OCI-LY3 (cell line): ENCODE results near the gene CUX1.
A peak's percentile ranks its signal among the peaks of the same experiment; 100 is the strongest.

Experiments
- H2AFZ ChIP-seq: fragments of 200-600, 300-600 bp; shearing (Covaris generic); 2 replicates; pipeline ENCODE4 v1.6.0; 2014; ENCODE audit warnings: antibody characterized with exemption, low read depth, low read length
- H3K27ac ChIP-seq: fragments of 200-600, 300-600 bp; sonication (generic); 2 replicates; pipeline ENCODE4 v1.5.1; 2014; ENCODE audit warnings: mild to moderate bottlenecking, low read length, moderate library complexity, mixed read lengths
- H3K27me3 ChIP-seq: fragments of 200-600, 300-600 bp; sonication (generic); 2 replicates; pipeline ENCODE4 v1.6.1; 2014; ENCODE audit warnings: low read depth, low read length, mixed read lengths
- H3K36me3 ChIP-seq: fragments of 200-600, 300-600 bp; sonication (generic); replicated peaks from 2 replicates; pipeline ENCODE3; 2014; ENCODE audit warnings: low read depth, low read length, mixed read lengths
- H3K4me1 ChIP-seq: fragments of 300-600, 200-600 bp; sonication (generic); 2 replicates; pipeline ENCODE4 v1.6.1; 2014; ENCODE audit warnings: low read length, mixed read lengths
- H3K4me2 ChIP-seq: fragments of 200-600, 300-600 bp; sonication (generic); 2 replicates; pipeline ENCODE4 v1.6.1; 2014; ENCODE audit warnings: low read length, mixed read lengths
- H3K4me3 ChIP-seq: fragments of 300-600, 200-600 bp; sonication (generic); 2 replicates; pipeline ENCODE4 v1.5.1; 2014; ENCODE audit warnings: antibody characterized with exemption, mild to moderate bottlenecking, low read length, moderate library complexity
- H3K79me2 ChIP-seq: fragments of 300-600, 200-600 bp; shearing (Covaris generic); 2 replicates; pipeline ENCODE4 v1.6.1; 2014; ENCODE audit warnings: mild to moderate bottlenecking, low read length, mixed read lengths
- H3K9ac ChIP-seq: fragments of 300-600, 200-600 bp; shearing (Covaris generic); 2 replicates; pipeline ENCODE4 v1.6.0; 2014; ENCODE audit warnings: mild to moderate bottlenecking, low read length, moderate library complexity
- H3K9me3 ChIP-seq: fragments of 200-600, 300-600 bp; shearing (Covaris generic); 2 replicates; pipeline ENCODE4 v1.6.1; 2014; ENCODE audit warnings: low read length, mixed read lengths; ENCODE audit not compliant: insufficient read depth
- H4K20me1 ChIP-seq: fragments of 200-600, 300-600 bp; sonication (generic); 2 replicates; pipeline ENCODE4 v1.6.1; 2016; ENCODE audit warnings: low read length, mixed read lengths; ENCODE audit not compliant: insufficient read depth
- EZH2phosphoT487 ChIP-seq: fragments of 200-600 bp; shearing (Covaris generic); IDR thresholded peaks from 2 replicates; pipeline ENCODE4 v1.6.1; 2018; ENCODE audit warnings: antibody characterized with exemption, mixed run types, low read depth
- TF ChIP-seq, protein P1 (sequence below): fragments of 200-600, 300-600 bp; sonication (generic); IDR thresholded peaks from 2 replicates; pipeline ENCODE4 v1.5.1; 2014; ENCODE audit warnings: antibody characterized with exemption, low read length, low read depth

Gene CUX1

DNA sequence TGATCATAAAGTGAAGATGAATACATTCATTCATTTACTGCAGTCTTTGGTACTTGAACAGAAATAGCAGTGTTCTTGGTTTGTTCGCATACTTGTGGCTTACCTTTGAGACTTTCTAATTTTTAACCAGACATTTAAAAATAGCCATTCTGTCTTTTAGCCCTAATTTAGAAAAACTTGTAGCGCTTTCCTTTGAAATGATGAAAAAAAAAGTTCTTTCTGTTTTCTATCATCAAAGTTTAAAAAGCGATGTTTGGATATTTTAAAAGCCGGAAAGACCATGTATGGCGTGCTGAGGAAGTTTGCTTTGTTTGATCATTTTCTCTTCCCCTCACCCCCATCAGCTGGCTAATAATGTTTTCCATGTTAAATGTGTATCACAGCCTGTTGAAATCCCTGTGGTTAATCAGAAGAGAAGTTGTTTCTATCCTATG, 116.3 kb downstream of the CUX1 start:
- TF ChIP-seq, protein P1, sequence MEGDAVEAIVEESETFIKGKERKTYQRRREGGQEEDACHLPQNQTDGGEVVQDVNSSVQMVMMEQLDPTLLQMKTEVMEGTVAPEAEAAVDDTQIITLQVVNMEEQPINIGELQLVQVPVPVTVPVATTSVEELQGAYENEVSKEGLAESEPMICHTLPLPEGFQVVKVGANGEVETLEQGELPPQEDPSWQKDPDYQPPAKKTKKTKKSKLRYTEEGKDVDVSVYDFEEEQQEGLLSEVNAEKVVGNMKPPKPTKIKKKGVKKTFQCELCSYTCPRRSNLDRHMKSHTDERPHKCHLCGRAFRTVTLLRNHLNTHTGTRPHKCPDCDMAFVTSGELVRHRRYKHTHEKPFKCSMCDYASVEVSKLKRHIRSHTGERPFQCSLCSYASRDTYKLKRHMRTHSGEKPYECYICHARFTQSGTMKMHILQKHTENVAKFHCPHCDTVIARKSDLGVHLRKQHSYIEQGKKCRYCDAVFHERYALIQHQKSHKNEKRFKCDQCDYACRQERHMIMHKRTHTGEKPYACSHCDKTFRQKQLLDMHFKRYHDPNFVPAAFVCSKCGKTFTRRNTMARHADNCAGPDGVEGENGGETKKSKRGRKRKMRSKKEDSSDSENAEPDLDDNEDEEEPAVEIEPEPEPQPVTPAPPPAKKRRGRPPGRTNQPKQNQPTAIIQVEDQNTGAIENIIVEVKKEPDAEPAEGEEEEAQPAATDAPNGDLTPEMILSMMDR, result no peak
- no peak for TF ChIP-seq EZH2phosphoT487
- H3K4me2 ChIP-seq, result peak overlapping the region; percentile 56
- no peak overlapping the region for H2AFZ ChIP-seq
- H4K20me1 ChIP-seq, result peaks cover 65% of the 10 kb centered on the region
- peak overlapping the region; percentile 67 for H3K4me3 ChIP-seq
- no peaks in the 10 kb centered on the region for H3K9me3 ChIP-seq
- no peaks in the 10 kb centered on the region; the same call in 1 of the 2 replicates for H3K27me3 ChIP-seq
- H3K9ac ChIP-seq, result peak overlapping the region; percentile 5; the same call in 1 of the 2 replicates
- peak overlapping the region; percentile 14 for H3K27ac ChIP-seq
- peaks cover 49% of the 10 kb centered on the region for H3K4me1 ChIP-seq
- peaks cover 53% of the 10 kb centered on the region for H3K79me2 ChIP-seq
- peaks cover 7% of the 10 kb centered on the region for H3K36me3 ChIP-seq

DNA sequence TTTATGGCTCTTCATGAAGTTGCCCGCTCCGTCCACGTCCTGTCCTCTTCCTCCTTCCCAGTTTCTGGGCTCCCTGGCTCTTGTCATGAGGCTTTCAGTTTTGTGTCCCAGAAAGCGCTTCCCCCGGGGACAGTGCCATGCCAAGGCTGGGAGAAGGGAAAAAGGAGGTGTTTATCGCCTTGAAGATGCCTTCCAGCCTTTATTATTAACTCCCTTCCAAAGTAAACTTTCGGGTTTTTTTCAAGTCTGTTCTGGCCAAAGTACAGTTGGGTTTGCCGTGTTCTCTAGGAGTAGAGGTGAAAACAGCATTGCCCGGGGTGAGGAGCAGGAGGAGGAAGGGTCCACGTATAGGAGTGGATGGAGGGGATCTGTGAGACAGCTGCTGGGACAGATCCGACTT, 117.2 kb downstream of the CUX1 start:
- no peaks in the 10 kb centered on the region; the same call in 1 of the 2 replicates for H3K27me3 ChIP-seq
- H3K9me3 ChIP-seq, result 0 out of 2 replicates have a peak, but pooled peaks cover 3% of the 10 kb centered on the region
- peaks cover 55% of the 10 kb centered on the region for H3K4me1 ChIP-seq
- peak overlapping the region; percentile 56 for H3K4me2 ChIP-seq
- no peak overlapping the region for H3K4me3 ChIP-seq
- peaks cover 65% of the 10 kb centered on the region for H4K20me1 ChIP-seq
- H2AFZ ChIP-seq, result no peak overlapping the region
- peaks cover 11% of the 10 kb centered on the region for H3K36me3 ChIP-seq
- TF ChIP-seq, protein P1, result no peak
- no peak for TF ChIP-seq EZH2phosphoT487
- peaks cover 53% of the 10 kb centered on the region for H3K79me2 ChIP-seq
- H3K27ac ChIP-seq, result no peak overlapping the region
- no peak overlapping the region for H3K9ac ChIP-seq

DNA sequence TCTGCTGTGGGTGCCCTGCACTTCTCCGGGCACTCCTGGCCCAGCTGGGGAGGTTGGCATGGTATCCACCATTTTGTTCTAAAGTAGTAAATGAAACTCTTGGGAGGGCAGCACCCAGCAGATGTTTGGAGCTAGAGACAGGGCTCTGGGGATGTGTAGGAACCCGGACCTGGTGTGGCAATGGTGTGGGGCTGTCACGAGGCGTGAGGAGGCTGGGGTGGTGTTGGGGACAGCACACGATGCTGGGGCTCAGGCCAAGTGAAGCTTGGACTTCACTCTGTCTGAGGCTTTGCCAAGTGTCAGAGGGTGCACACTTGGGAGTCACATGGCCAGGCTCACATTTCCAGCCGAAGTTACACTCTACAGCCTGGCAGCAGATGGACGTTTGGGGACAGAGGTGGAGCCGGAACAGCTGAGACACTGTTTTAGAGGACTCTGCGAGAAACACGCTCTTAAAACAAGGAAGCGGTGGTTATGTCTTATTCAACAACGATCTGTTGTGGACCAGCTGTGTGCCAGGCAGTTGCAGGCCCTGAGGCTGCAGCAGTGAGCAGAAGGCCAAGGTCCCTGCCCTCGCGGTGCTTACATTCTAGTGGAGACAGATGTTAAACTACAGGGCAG, 118.2 kb downstream of the CUX1 start:
- peak overlapping the region; percentile 95 for H3K4me2 ChIP-seq
- peaks cover 52% of the 10 kb centered on the region for H3K79me2 ChIP-seq
- no peak overlapping the region for H2AFZ ChIP-seq
- H3K9ac ChIP-seq, result peak overlapping the region; percentile 21; the same call in 1 of the 2 replicates
- peaks cover 7% of the 10 kb centered on the region for H3K36me3 ChIP-seq
- peak overlapping the region; percentile 13; the same call in 1 of the 2 replicates for H3K27ac ChIP-seq
- 0 out of 2 replicates have a peak, but pooled peaks cover 3% of the 10 kb centered on the region for H3K9me3 ChIP-seq
- H3K27me3 ChIP-seq, result no peaks in the 10 kb centered on the region; the same call in 1 of the 2 replicates
- TF ChIP-seq, protein P1, result no peak
- TF ChIP-seq EZH2phosphoT487, result no peak
- peak overlapping the region; percentile 76 for H3K4me3 ChIP-seq
- peaks cover 65% of the 10 kb centered on the region for H3K4me1 ChIP-seq
- peaks cover 64% of the 10 kb centered on the region for H4K20me1 ChIP-seq

DNA sequence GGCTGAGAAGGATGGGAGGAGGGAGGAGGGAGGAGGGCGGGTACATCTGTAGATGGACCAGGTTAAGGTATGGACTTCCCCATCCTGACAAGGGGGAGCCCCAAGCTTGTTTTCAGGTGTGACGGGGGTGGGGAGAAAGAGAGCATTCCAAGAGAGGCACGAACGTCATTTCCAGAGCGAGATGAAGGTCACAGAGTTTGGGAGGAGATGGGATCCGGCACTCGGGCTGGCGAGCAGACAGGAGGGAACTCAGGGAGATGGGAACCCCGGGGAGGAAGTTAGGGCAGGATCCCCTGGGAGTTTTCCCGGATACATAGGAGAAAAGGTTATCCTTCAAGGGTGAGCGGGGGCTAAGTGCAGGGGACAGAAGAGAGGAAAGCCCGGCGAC, 118.8 kb downstream of the CUX1 start:
- Histone ChIP-seq H2AFZ (no peak overlapping the region), H3K27me3 (no peaks in the 10 kb centered on the region; the same call in 1 of the 2 replicates), H3K79me2 (peaks cover 52% of the 10 kb centered on the region), H3K27ac (no peak overlapping the region; the same call in 1 of the 2 replicates), H3K4me2 (peak overlapping the region; percentile 95), H3K9ac (peak overlapping the region; percentile 55), H4K20me1 (peaks cover 65% of the 10 kb centered on the region), H3K36me3 (peaks cover 7% of the 10 kb centered on the region), H3K9me3 (0 out of 2 replicates have a peak, but pooled peaks cover 3% of the 10 kb centered on the region), H3K4me1 (peaks cover 71% of the 10 kb centered on the region), H3K4me3 (peak overlapping the region; percentile 76)
- TF ChIP-seq, protein P1, result no peak
- no peak for TF ChIP-seq EZH2phosphoT487
